Sigmoid colon (tissue), 7 donors: Measurements from ENCODE around the gene PIGH. TPM values are rescaled to one million over a fixed set of nuclear protein-coding genes. Genes with fewer than 3 reads are reported as not detected.

Source experiments
- DNase-seq: peaks from one replicate; pipeline ENCODE4 v3.0.0-alpha.2; 2019
- H3K27ac ChIP-seq, 4 donors: fragments of 200-600 bp; sonication (generic); one replicate each; pipeline ENCODE4 v1.5.1; 2016 to 2019; ENCODE audit warnings: mild to moderate bottlenecking in 1 of 4
- H3K27me3 ChIP-seq, 3 donors: fragments of 200-600 bp; sonication (generic); one replicate each; pipeline ENCODE4 v1.5.1; 2019; ENCODE audit warnings: mild to moderate bottlenecking in 1 of 3
- H3K36me3 ChIP-seq, 4 donors: fragments of 200-600 bp; sonication (generic); one replicate each; pipeline ENCODE4 v1.5.1; 2016 to 2019
- H3K4me1 ChIP-seq, 4 donors: fragments of 200-600 bp; sonication (generic); one replicate each; pipeline ENCODE4 v1.5.1; 2017 to 2019
- H3K4me3 ChIP-seq, 4 donors: fragments of 200-600 bp; sonication (generic); one replicate each; pipeline ENCODE4 v1.5.1; 2017 to 2019; ENCODE audit warnings: mild to moderate bottlenecking in 2 of 4, moderate library complexity in 1 of 4
- H3K9me3 ChIP-seq, 4 donors: fragments of 200-600 bp in 3 of 4; sonication (generic) in 3 of 4; one replicate each; pipeline versions ENCODE4 v1.5.1 to v1.6.1; 2013 to 2019
- CTCF ChIP-seq, 4 experiments: fragments of 450-650 bp in 3 of 4; fragments of 200-600 bp in 1 of 4; IDR thresholded peaks; one replicate each; pipeline ENCODE4 v1.5.1; 2016 to 2019; ENCODE audit warnings: antibody characterized with exemption in 4 of 4, mild to moderate bottlenecking in 3 of 4, moderate library complexity in 2 of 4
- EP300 ChIP-seq, 4 donors: sonication (generic); formaldehyde crosslinking; IDR thresholded peaks; one replicate each; pipeline ENCODE4 v1.6.1; 2017; ENCODE audit warnings: antibody characterized with exemption in 4 of 4
- POLR2A ChIP-seq, 2 donors: fragments of 450-650 bp; IDR thresholded peaks; one replicate each; pipeline ENCODE4 v1.6.1; 2016; ENCODE audit warnings: antibody characterized with exemption in 2 of 2, mild to moderate bottlenecking in 2 of 2, moderate library complexity in 2 of 2
- POLR2AphosphoS5 ChIP-seq, 4 donors: sonication (generic); formaldehyde crosslinking; IDR thresholded peaks; one replicate each; pipeline ENCODE4 v1.6.1; 2017; ENCODE audit warnings: antibody characterized with exemption in 4 of 4
- WGBS, 2 donors: extraction: QIAGEN DNeasy Blood & Tissue Kit; methylation state at CpG; one replicate each; pipeline ENCODE4 v1.1.7; 2013; 5-methylcytosine and 5-hydroxymethylcytosine counted together
- intact Hi-C: fragments of 100-400 bp; cut with DNase I; formaldehyde crosslinking; loops from one replicate; pipeline ENCODE4 v1.15.1; 2023
- polyA plus RNA-seq, 3 donors: library from polyadenylated mRNA; stranded (reverse); fragments of 200-250 nt; gene quantifications; one replicate each; pipeline ENCODE4 v1.2.3, GENCODE V29; 2013
- total RNA-seq, 4 donors: library from RNA; depleted of rRNA; stranded (reverse); fragments of >200 nt; gene quantifications; one replicate each; pipeline ENCODE4 v1.1.0, GENCODE V29; 2016
- donor health status: healthy with polysubstance abuse.
- donor health status: Bipolar disorder and iron deficiency.
- donor health status: healthy.

PIGH gene
- total and polyA plus RNA-seq, 7 donors: 8.4 to 32.9 (median 15.2) TPM

- no peak overlapping the region for H3K27ac ChIP-seq
- TF ChIP-seq POLR2AphosphoS5 (IDR thresholded peaks at IDR 0.05): no peak
- TF ChIP-seq EP300 (IDR thresholded peaks at IDR 0.05): no peak
- TF ChIP-seq POLR2A (IDR thresholded peaks at IDR 0.05): no peak
- no peak for TF ChIP-seq CTCF (IDR thresholded peaks at IDR 0.05)
- no peak overlapping the region for H3K4me3 ChIP-seq
- H3K36me3 ChIP-seq: peaks cover 0 to 19% (median 2%) of the 10 kb centered on the region in 4 donors
- intact Hi-C loops: no loop called here
- no peaks in the 10 kb centered on the region for H3K4me1 ChIP-seq
- H3K9me3 ChIP-seq: no peaks in the 10 kb centered on the region
- H3K27me3 ChIP-seq: no peaks in the 10 kb centered on the region
- no peak for DNase-seq
- WGBS, 2 donors: 88 to 92% methylated on average over 7 of the region's 7 CpGs
These were observed 18.0 kb downstream of the PIGH start for GRCh38 chr14:67582061-67582460.

- Histone ChIP-seq H3K36me3 (peaks cover 0 to 19% (median 2%) of the 10 kb centered on the region in 4 donors), H3K27me3 (no peaks in the 10 kb centered on the region), H3K4me3 (no peak overlapping the region), H3K9me3 (no peaks in the 10 kb centered on the region), H3K4me1 (no peaks in the 10 kb centered on the region), H3K27ac (no peak overlapping the region)
- DNase-seq: no peak
- intact Hi-C loops: no loop called here
- no peak for TF ChIP-seq EP300 (IDR thresholded peaks at IDR 0.05)
- TF ChIP-seq POLR2A (IDR thresholded peaks at IDR 0.05): no peak
- no peak for TF ChIP-seq POLR2AphosphoS5 (IDR thresholded peaks at IDR 0.05)
- no peak for TF ChIP-seq CTCF (IDR thresholded peaks at IDR 0.05)
- WGBS, 2 donors: 89 to 97% methylated on average over 1 of the region's 1 CpG
These were observed 18.4 kb downstream of the PIGH start for GRCh38 chr14:67581643-67582042.

- intact Hi-C loops: no loop called here
- no peak for DNase-seq
- Histone ChIP-seq H3K4me1 (no peaks in the 10 kb centered on the region), H3K27me3 (no peaks in the 10 kb centered on the region), H3K9me3 (no peaks in the 10 kb centered on the region), H3K4me3 (no peak overlapping the region), H3K36me3 (peaks cover 0 to 23% (median 2%) of the 10 kb centered on the region in 4 donors), H3K27ac (no peak overlapping the region)
- TF ChIP-seq POLR2A (IDR thresholded peaks at IDR 0.05) (no peak), POLR2AphosphoS5 (IDR thresholded peaks at IDR 0.05) (no peak), EP300 (IDR thresholded peaks at IDR 0.05) (no peak), CTCF (IDR thresholded peaks at IDR 0.05) (no peak)
- WGBS, 2 donors: 73 to 85% methylated on average over 11 of the region's 11 CpGs
These were observed 19.5 kb downstream of the PIGH start for GRCh38 chr14:67580336-67581171.

GRCh38 chr14:67579636-67580035, 20.4 kb downstream of the PIGH start:
- H3K4me1 ChIP-seq: no peaks in the 10 kb centered on the region
- H3K27ac ChIP-seq: no peak overlapping the region
- intact Hi-C loops: no loop called here
- no peak overlapping the region for H3K4me3 ChIP-seq
- no peaks in the 10 kb centered on the region for H3K27me3 ChIP-seq
- WGBS, 2 donors: 91 to 92% methylated on average over 7 of the region's 7 CpGs
- H3K9me3 ChIP-seq: no peaks in the 10 kb centered on the region
- peaks cover 0 to 23% (median 2%) of the 10 kb centered on the region in 4 donors for H3K36me3 ChIP-seq
- no peak for TF ChIP-seq POLR2AphosphoS5 (IDR thresholded peaks at IDR 0.05)
- TF ChIP-seq POLR2A (IDR thresholded peaks at IDR 0.05): no peak
- TF ChIP-seq EP300 (IDR thresholded peaks at IDR 0.05): no peak
- no peak for TF ChIP-seq CTCF (IDR thresholded peaks at IDR 0.05)
- no peak for DNase-seq
